ENCODE data around the gene MOSPD3.
"Not testable (repeated sequence)": the region's sequence is repeated elsewhere in the genome, so short reads cannot be mapped to it uniquely, and the experiment has no call there.

Gene MOSPD3

DNA sequence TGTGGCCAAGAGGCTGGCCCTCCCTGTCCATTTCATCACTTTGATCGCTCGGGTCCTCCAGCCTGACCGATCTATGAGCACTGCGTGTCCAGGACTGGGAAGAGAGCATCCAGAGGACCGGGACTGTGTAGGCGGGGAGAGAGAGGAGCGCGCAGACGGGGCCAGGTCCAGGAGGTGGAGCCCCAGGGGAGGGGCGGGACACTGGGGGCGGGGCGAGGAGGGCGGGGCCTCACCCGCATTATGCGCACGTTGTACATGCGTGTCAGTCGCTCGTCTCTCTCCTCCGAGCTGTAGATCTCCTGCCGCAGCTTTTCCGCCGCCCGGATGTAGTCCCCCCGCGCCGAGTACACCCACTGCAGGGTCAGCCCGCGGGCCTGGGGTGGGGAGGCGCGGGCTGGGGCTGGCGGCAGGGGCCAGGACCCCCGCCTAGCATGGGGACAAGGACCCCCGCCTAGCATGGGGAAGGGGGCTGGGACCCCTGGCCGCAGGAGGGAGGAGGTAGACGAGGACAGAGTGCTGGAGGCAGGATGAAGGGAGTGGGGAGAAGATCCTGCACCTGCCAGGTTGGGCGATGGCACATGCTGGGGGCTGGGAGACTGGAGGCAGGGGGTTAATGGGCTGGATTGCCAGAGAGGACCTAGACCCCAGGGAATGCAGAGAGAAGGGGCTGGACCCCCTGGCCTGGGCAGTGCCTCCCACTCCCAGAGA is 14.3 kb downstream of the MOSPD3 start:
- peak; percentile 67 to 74 for DNase-seq

- no peak for DNase-seq
Measured at GRCh38 chr7:100627238-100627549, 14.9 kb downstream of the MOSPD3 start.

- DNase-seq = peak; percentile 42 to 51
Measured at GRCh38 chr7:100629117-100629716, 16.9 kb downstream of the MOSPD3 start.

- no peak for DNase-seq
Measured at GRCh38 chr7:100630066-100630465, 17.7 kb downstream of the MOSPD3 start.

- peak; percentile 16 to 44 for DNase-seq
Measured at GRCh38 chr7:100632951-100633717, 20.8 kb downstream of the MOSPD3 start.

- DNase-seq = no peak
Measured at GRCh38 chr7:100639995-100640516, 27.7 kb downstream of the MOSPD3 start.

GRCh38 chr7:100640517-100641440 is 28.4 kb downstream of the MOSPD3 start:
- DNase-seq = no peak

- no peak for DNase-seq
Measured at GRCh38 chr7:100641463-100641859, 29.1 kb downstream of the MOSPD3 start, which contains the start of gene TFR2. TFR2 (minus strand) TSS chr7:100641552; CDS start chr7:100641509, 43 bp downstream.

DNA sequence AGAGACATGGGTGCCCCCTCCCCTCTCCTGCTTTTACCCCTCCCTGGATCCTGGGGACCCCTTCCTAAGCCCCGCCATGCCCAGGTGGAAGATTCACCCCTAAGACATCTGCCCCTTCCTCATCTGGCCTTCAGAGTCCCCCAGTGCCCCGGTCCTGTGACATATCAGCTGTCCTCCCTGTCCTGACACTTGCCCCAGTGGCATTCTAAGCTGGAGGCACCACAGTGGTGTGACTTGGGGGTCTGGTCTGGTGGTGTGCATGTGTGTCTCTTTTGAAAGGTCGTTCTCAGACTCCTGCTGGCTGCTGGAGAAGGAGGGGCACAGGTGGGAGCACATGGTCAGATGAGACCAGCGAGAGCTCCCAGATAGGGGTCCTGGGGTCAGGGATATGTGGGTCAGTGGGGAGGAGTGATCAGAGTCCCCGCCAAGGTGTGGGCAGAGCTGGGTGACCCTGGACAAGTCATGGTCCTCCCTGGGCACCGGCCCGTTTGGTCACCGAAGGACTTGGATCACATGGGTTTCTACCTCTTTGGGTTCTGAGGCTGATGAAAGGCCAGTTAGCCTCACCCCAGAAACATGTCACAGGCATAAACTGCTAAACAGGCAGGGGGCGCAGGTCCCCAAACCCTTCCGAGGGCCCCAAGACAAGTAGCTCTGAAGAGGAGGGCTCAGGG is 29.7 kb downstream of the MOSPD3 start:
- DNase-seq = no peak

- DNase-seq = no peak
Measured at GRCh38 chr7:100642534-100642907, 30.2 kb downstream of the MOSPD3 start.

GRCh38 chr7:100649826-100650565 is 37.7 kb downstream of the MOSPD3 start:
- DNase-seq = no peak

- no peak for DNase-seq
Measured at GRCh38 chr7:100654908-100655831, 42.8 kb downstream of the MOSPD3 start.

GRCh38 chr7:100655908-100656674 is 43.8 kb downstream of the MOSPD3 start, which contains the start of gene ACTL6B:
ACTL6B (minus strand) TSS chr7:100656448; CDS start chr7:100656354, 94 bp downstream.
- peak; percentile 42 to 63 for DNase-seq

GRCh38 chr7:100662194-100662776 is 49.9 kb downstream of the MOSPD3 start:
- not testable (repeated sequence) for DNase-seq
